Measurements from ENCODE around the gene WWOX. TPM values are rescaled to one million over a fixed set of nuclear protein-coding genes. Genes with fewer than 3 reads are reported as not detected.

The WWOX gene
- total and polyA plus RNA-seq, 7 donors: 7.1 to 46.8 (median 16.1) TPM

GRCh38 chr16:79004309-79004708, 904.9 kb downstream of the WWOX start:
- H3K4me3 ChIP-seq: no peak overlapping the region
- no peaks in the 10 kb centered on the region for H3K27me3 ChIP-seq
- no peak overlapping the region for H3K27ac ChIP-seq
- no peaks in the 10 kb centered on the region for H3K9me3 ChIP-seq
- intact Hi-C loops (cut with DNase I): no loop called here
- TF ChIP-seq POLR2AphosphoS5 (IDR thresholded peaks at IDR 0.05): no peak
- TF ChIP-seq EP300 (IDR thresholded peaks at IDR 0.05): no peak
- no peak for TF ChIP-seq CTCF (IDR thresholded peaks at IDR 0.05)
- TF ChIP-seq POLR2A (IDR thresholded peaks at IDR 0.05): no peak
- DNase-seq: no peak
- H3K4me1 ChIP-seq: no peaks in the 10 kb centered on the region
- H3K36me3 ChIP-seq: no peaks in the 10 kb centered on the region
- WGBS, 2 donors: 93 to 97% methylated on average over 12 of the region's 12 CpGs

- DNase-seq: no peak
- no peak overlapping the region for H3K27ac ChIP-seq
- H3K4me3 ChIP-seq: no peak overlapping the region
- H3K36me3 ChIP-seq: no peaks in the 10 kb centered on the region
- no peaks in the 10 kb centered on the region for H3K4me1 ChIP-seq
- no peaks in the 10 kb centered on the region for H3K9me3 ChIP-seq
- intact Hi-C loops (cut with DNase I): no loop called here
- 96% methylated on average over 6 of the region's 6 CpGs for WGBS, 2 donors
- TF ChIP-seq EP300 (IDR thresholded peaks at IDR 0.05) (no peak), POLR2AphosphoS5 (IDR thresholded peaks at IDR 0.05) (no peak), CTCF (IDR thresholded peaks at IDR 0.05) (no peak), POLR2A (IDR thresholded peaks at IDR 0.05) (no peak)
- H3K27me3 ChIP-seq: no peaks in the 10 kb centered on the region
Measured at GRCh38 chr16:79005096-79005495, 905.6 kb downstream of the WWOX start.

DNA sequence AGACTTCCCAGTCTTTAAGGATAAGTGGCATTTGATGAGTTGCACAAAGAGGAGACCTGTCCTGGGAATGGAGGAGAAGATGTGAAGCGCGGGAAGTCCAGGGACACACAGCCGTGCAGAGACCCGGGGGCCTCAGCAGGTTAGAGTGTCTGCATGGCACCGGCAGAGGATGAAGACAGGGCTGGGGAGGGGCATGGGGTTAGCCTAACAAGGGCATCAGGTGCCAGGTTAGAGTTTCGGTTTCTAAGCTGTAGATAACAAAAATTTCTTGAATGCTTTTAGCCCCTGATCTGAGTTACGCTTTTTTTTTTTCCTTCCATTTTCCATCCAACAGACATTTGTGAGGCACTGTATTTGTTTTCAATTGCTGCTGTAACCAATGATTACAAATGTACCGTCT, 906.8 kb downstream of the WWOX start:
- H3K27me3 ChIP-seq: no peaks in the 10 kb centered on the region
- intact Hi-C loops (cut with DNase I): no loop called here
- no peak for DNase-seq

GRCh38 chr16:79006765-79007164, 907.3 kb downstream of the WWOX start:
- DNase-seq: no peak
- H3K27ac ChIP-seq: no peak overlapping the region
- H3K27me3 ChIP-seq: no peaks in the 10 kb centered on the region
- no peaks in the 10 kb centered on the region for H3K9me3 ChIP-seq
- intact Hi-C loops (cut with DNase I): no loop called here
- H3K36me3 ChIP-seq: no peaks in the 10 kb centered on the region
- no peaks in the 10 kb centered on the region for H3K4me1 ChIP-seq
- H3K4me3 ChIP-seq: no peak overlapping the region
- WGBS, 2 donors: 48 to 66% methylated on average over 5 of the region's 5 CpGs
- TF ChIP-seq CTCF (IDR thresholded peaks at IDR 0.05) (no peak), POLR2AphosphoS5 (IDR thresholded peaks at IDR 0.05) (no peak), POLR2A (IDR thresholded peaks at IDR 0.05) (no peak), EP300 (IDR thresholded peaks at IDR 0.05) (no peak)

More for the DNA sequence above, 906.8 kb downstream of the WWOX start:
- Histone ChIP-seq H3K4me3 (no peak overlapping the region), H3K27ac (no peak overlapping the region), H3K4me1 (no peaks in the 10 kb centered on the region), H3K36me3 (no peaks in the 10 kb centered on the region), H3K9me3 (no peaks in the 10 kb centered on the region)
- WGBS, 2 donors: 95 to 96% methylated on average over 8 of the region's 8 CpGs
- no peak for TF ChIP-seq CTCF (IDR thresholded peaks at IDR 0.05)
- TF ChIP-seq POLR2A (IDR thresholded peaks at IDR 0.05): no peak
- TF ChIP-seq POLR2AphosphoS5 (IDR thresholded peaks at IDR 0.05): no peak
- no peak for TF ChIP-seq EP300 (IDR thresholded peaks at IDR 0.05)

GRCh38 chr16:79007614-79008013, 908.2 kb downstream of the WWOX start:
- Histone ChIP-seq H3K27me3 (no peaks in the 10 kb centered on the region), H3K36me3 (no peaks in the 10 kb centered on the region), H3K9me3 (no peaks in the 10 kb centered on the region), H3K27ac (no peak overlapping the region), H3K4me3 (no peak overlapping the region), H3K4me1 (no peaks in the 10 kb centered on the region)
- TF ChIP-seq POLR2AphosphoS5 (IDR thresholded peaks at IDR 0.05): no peak
- no peak for TF ChIP-seq POLR2A (IDR thresholded peaks at IDR 0.05)
- TF ChIP-seq EP300 (IDR thresholded peaks at IDR 0.05): no peak
- no peak for TF ChIP-seq CTCF (IDR thresholded peaks at IDR 0.05)
- intact Hi-C loops (cut with DNase I): no loop called here
- WGBS, 2 donors: 82 to 84% methylated on average over 3 of the region's 3 CpGs
- no peak for DNase-seq
